H1 (cell line): Measurements from ENCODE around the gene ZBP1. TPM values are rescaled to one million over a fixed set of nuclear protein-coding genes. Genes with fewer than 3 reads are reported as not detected.

Source experiments
- CTCF ChIA-PET: fragments of 300-600 bp; sonication (Branson Sonifier 250); formaldehyde crosslinking; loops from one replicate; lab custom pipeline; 2021; ENCODE audit not compliant: partially characterized antibody; lab: Charles Lee
- POLR2A ChIA-PET: fragments of 300-600 bp; sonication (Branson Sonifier 250); formaldehyde crosslinking; loops from one replicate; lab custom pipeline; 2021; ENCODE audit warnings: inconsistent platforms; ENCODE audit not compliant: partially characterized antibody; lab: Charles Lee
- DNase-seq, 2 experiments: peaks; one replicate each; pipeline versions ENCODE4 v3.0.0 to v3.0.0-alpha.2; 2010 to 2022; ENCODE audit warnings: low spot score in 2 of 2, low read depth in 1 of 2, mixed read lengths in 1 of 2
- FAIRE-seq: peaks from 2 replicates; lab custom pipeline; 2011; peaks lifted over from hg19 to GRCh38; lab: Jason Lieb, UNC
- H2AFZ ChIP-seq: 2 replicates; pipeline ENCODE4 v1.8.1; 2012; ENCODE audit warnings: low read length, inconsistent platforms
- H2AK5ac ChIP-seq: 2 replicates; pipeline ENCODE4 v1.6.1; 2013; ENCODE audit warnings: low read depth, low read length
- H2BK120ac ChIP-seq: replicated peaks from 2 replicates; pipeline ENCODE3; 2013; ENCODE audit warnings: low read depth, low read length, inconsistent platforms
- H2BK12ac ChIP-seq: 2 replicates; pipeline ENCODE4 v1.6.1; 2013; ENCODE audit warnings: low read depth, low read length
- H2BK15ac ChIP-seq: 2 replicates; pipeline ENCODE4 v1.6.1; 2013; ENCODE audit warnings: low read length
- H2BK20ac ChIP-seq: 2 replicates; pipeline ENCODE4 v1.6.1; 2013; ENCODE audit warnings: low read length
- H2BK5ac ChIP-seq: 2 replicates; pipeline ENCODE4 v1.6.1; 2013; ENCODE audit warnings: low read depth, low read length
- H3K14ac ChIP-seq: 2 replicates; pipeline ENCODE4 v1.6.1; 2013; ENCODE audit warnings: inconsistent platforms; ENCODE audit not compliant: insufficient read length
- H3K18ac ChIP-seq: 2 replicates; pipeline ENCODE4 v1.6.1; 2013; ENCODE audit warnings: low read length; ENCODE audit errors: extremely low read depth
- H3K23ac ChIP-seq: 2 replicates; pipeline ENCODE4 v1.6.1; 2013; ENCODE audit warnings: inconsistent platforms; ENCODE audit not compliant: insufficient read length
- H3K23me2 ChIP-seq: 2 replicates; pipeline ENCODE4 v1.6.1; 2013; ENCODE audit warnings: low read depth, low read length
- H3K27ac ChIP-seq: 2 replicates; pipeline ENCODE4 v1.6.1; 2011; ENCODE audit warnings: low read depth, low read length, inconsistent platforms
- H3K27me3 ChIP-seq, 4 experiments: replicated peaks in 1 of 4; 1 replicate in 1 of 4; 2 replicates in 3 of 4; pipeline versions ENCODE4 v1.6.1 to v1.8.1; 2011 to 2013; ENCODE audit warnings: low read length in 3 of 4, mild to moderate bottlenecking in 3 of 4, inconsistent platforms in 2 of 4, mixed read lengths in 2 of 4, moderate library complexity in 1 of 4; ENCODE audit not compliant: control insufficient read depth in 3 of 4, insufficient read depth in 3 of 4; ENCODE audit errors: extremely low read depth in 1 of 4
- H3K36me3 ChIP-seq, 4 experiments: 2 replicates each; pipeline versions ENCODE4 v1.6.1 to v1.8.1; 2011 to 2013; ENCODE audit warnings: mild to moderate bottlenecking in 4 of 4, low read length in 3 of 4, moderate library complexity in 2 of 4, control low read depth in 1 of 4, inconsistent platforms in 1 of 4; ENCODE audit not compliant: insufficient read depth in 4 of 4, control insufficient read depth in 2 of 4
- H3K4ac ChIP-seq: replicated peaks from 2 replicates; pipeline ENCODE3; 2013; ENCODE audit warnings: low read length, low read depth, mixed read lengths, inconsistent platforms; ENCODE audit not compliant: insufficient read length
- H3K4me1 ChIP-seq, 4 experiments: replicated peaks in 1 of 4; 1 replicate in 1 of 4; 2 replicates in 3 of 4; pipeline versions ENCODE4 v1.6.1 to v1.8.1; 2011 to 2013; ENCODE audit warnings: low read length in 3 of 4, inconsistent platforms in 2 of 4, mixed read lengths in 1 of 4; ENCODE audit not compliant: insufficient read depth in 4 of 4, control insufficient read depth in 3 of 4
- H3K4me2 ChIP-seq, 2 experiments: 2 replicates each; pipeline versions ENCODE4 v1.6.1 to v1.8.1; 2011 to 2013; ENCODE audit warnings: low read depth in 2 of 2, low read length in 2 of 2, control low read depth in 1 of 2, inconsistent platforms in 1 of 2, mild to moderate bottlenecking in 1 of 2; ENCODE audit not compliant: insufficient read depth in 1 of 2
- H3K4me3 ChIP-seq, 4 experiments: fragments of 200-600, 300-600 bp in 1 of 4; sonication (generic), shearing (Covaris generic), sonication (Bioruptor Twin) in 1 of 4; 2 replicates each; pipeline versions ENCODE4 v1.5.1 to v1.8.1; 2011 to 2016; ENCODE audit warnings: low read length in 4 of 4, low read depth in 3 of 4, control low read depth in 2 of 4, inconsistent platforms in 2 of 4, mild to moderate bottlenecking in 2 of 4, mixed read lengths in 1 of 4, moderate library complexity in 1 of 4; ENCODE audit not compliant: insufficient read depth in 2 of 4; ENCODE audit errors: extremely low read depth in 1 of 4
- H3K56ac ChIP-seq: replicated peaks from 2 replicates; pipeline ENCODE3; 2013; ENCODE audit warnings: low read depth, mild to moderate bottlenecking, mixed read lengths, low read length, inconsistent platforms; ENCODE audit not compliant: insufficient read length
- H3K79me1 ChIP-seq: 2 replicates; pipeline ENCODE4 v1.6.1; 2013; ENCODE audit warnings: low read depth, low read length, control low read depth
- H3K79me2 ChIP-seq, 2 experiments: 2 replicates each; pipeline versions ENCODE4 v1.6.1 to v1.8.1; 2012 to 2013; ENCODE audit warnings: low read length in 2 of 2, mild to moderate bottlenecking in 2 of 2, inconsistent platforms in 1 of 2; ENCODE audit not compliant: insufficient read depth in 2 of 2, control insufficient read depth in 1 of 2
- H3K9ac ChIP-seq, 4 experiments: replicated peaks in 1 of 4; 1 replicate in 1 of 4; 2 replicates in 3 of 4; pipeline versions ENCODE4 v1.6.1 to v1.8.1; 2011 to 2013; ENCODE audit warnings: low read depth in 3 of 4, low read length in 3 of 4, control low read depth in 2 of 4, mild to moderate bottlenecking in 2 of 4, moderate library complexity in 2 of 4, inconsistent platforms in 1 of 4; ENCODE audit errors: extremely low read depth in 1 of 4
- H3K9me3 ChIP-seq, 2 experiments: 2 replicates each; pipeline versions ENCODE4 v1.6.1 to v1.8.1; 2012 to 2013; ENCODE audit warnings: mild to moderate bottlenecking in 2 of 2, moderate library complexity in 2 of 2, control low read depth in 1 of 2, inconsistent platforms in 1 of 2, low read depth in 1 of 2, low read length in 1 of 2, mixed read lengths in 1 of 2; ENCODE audit not compliant: insufficient read depth in 2 of 2
- H4K20me1 ChIP-seq, 2 experiments: replicated peaks in 1 of 2; 2 replicates each; pipeline versions ENCODE3 to v1.8.1; 2011 to 2013; ENCODE audit warnings: inconsistent platforms in 2 of 2, low read length in 2 of 2, mild to moderate bottlenecking in 1 of 2; ENCODE audit not compliant: insufficient read depth in 2 of 2, control insufficient read depth in 1 of 2
- H4K5ac ChIP-seq: 2 replicates; pipeline ENCODE4 v1.6.1; 2013; ENCODE audit warnings: low read length, low read depth, mixed read lengths, inconsistent platforms; ENCODE audit not compliant: insufficient read length
- H4K8ac ChIP-seq: 2 replicates; pipeline ENCODE4 v1.8.0; 2013; ENCODE audit warnings: mild to moderate bottlenecking, moderate library complexity, low read length, inconsistent platforms; ENCODE audit not compliant: insufficient read depth; ENCODE audit errors: extremely low read depth
- H4K91ac ChIP-seq: replicated peaks from 2 replicates; pipeline ENCODE3; 2013; ENCODE audit warnings: low read length, mixed read lengths, inconsistent platforms; ENCODE audit not compliant: insufficient read length
- BCL11A ChIP-seq, 2 experiments: IDR thresholded peaks; one replicate each; pipeline ENCODE4 v1.6.1; 2011; ENCODE audit warnings: low read depth in 2 of 2, low read length in 2 of 2, mild to moderate bottlenecking in 2 of 2
- CTBP2 ChIP-seq: IDR thresholded peaks from 2 replicates; pipeline ENCODE4 v1.7.0; 2011; ENCODE audit warnings: borderline replicate concordance, mild to moderate bottlenecking, moderate library complexity, mixed read lengths, low read length; ENCODE audit not compliant: insufficient read depth, insufficient read length
- HDAC2 ChIP-seq, 2 experiments: fragments of 300-600 bp in 1 of 2; sonication (generic) in 1 of 2; IDR thresholded peaks; 2 replicates each; pipeline ENCODE4 v1.6.1; 2011 to 2012; ENCODE audit warnings: low read depth in 2 of 2, low read length in 2 of 2, mild to moderate bottlenecking in 2 of 2, moderate library complexity in 2 of 2, borderline replicate concordance in 1 of 2, inconsistent platforms in 1 of 2
- KDM5A ChIP-seq: fragments of 200-600 bp; IDR thresholded peaks from 2 replicates; pipeline ENCODE4 v1.7.1; 2012; ENCODE audit warnings: mild to moderate bottlenecking, low read length, inconsistent platforms, mixed read lengths
- RNF2 ChIP-seq: fragments of 200-900, 300-1000 bp; sonication (generic); IDR thresholded peaks from 2 replicates; pipeline ENCODE4 v1.7.1; 2016; ENCODE audit warnings: borderline replicate concordance, low read depth, mild to moderate bottlenecking, antibody characterized with exemption, low read length; ENCODE audit not compliant: poor library complexity, severe bottlenecking; ENCODE audit errors: missing control alignments
- SP1 ChIP-seq: IDR thresholded peaks from 2 replicates; pipeline ENCODE4 v1.6.1; 2011; ENCODE audit warnings: low read depth, low read length
- SP2 ChIP-seq: IDR thresholded peaks from 2 replicates; pipeline ENCODE4 v1.6.1; 2012; ENCODE audit warnings: mild to moderate bottlenecking, low read length, inconsistent platforms
- SRF ChIP-seq: IDR thresholded peaks from 2 replicates; pipeline ENCODE4 v1.6.1; 2011; ENCODE audit warnings: mild to moderate bottlenecking, low read depth, low read length, moderate library complexity
- TCF12 ChIP-seq: IDR thresholded peaks from 2 replicates; pipeline ENCODE4 v1.6.1; 2011; ENCODE audit warnings: low read depth, mild to moderate bottlenecking, low read length
- ZNF274 ChIP-seq: IDR thresholded peaks from 2 replicates; pipeline ENCODE4 v1.7.0; 2012; ENCODE audit warnings: low read length, borderline replicate concordance; ENCODE audit errors: extremely low read depth
- WGBS, 2 experiments: shearing (Covaris generic) in 1 of 2; methylation state at CpG; one replicate each; pipeline versions ENCODE4 v1.1.6 to v1.1.7; 2013 to 2015; ENCODE audit warnings: low lambda C conversion rate in 2 of 2, mixed read lengths in 2 of 2, inconsistent platforms in 1 of 2, low coverage in 1 of 2, missing lambda C conversion rate in 1 of 2; ENCODE audit not compliant: insufficient replicate concordance in 2 of 2, insufficient coverage in 1 of 2, insufficient read length in 1 of 2; ENCODE audit errors: extremely low coverage in 1 of 2, missing lambda C conversion rate in 1 of 2; 5-methylcytosine and 5-hydroxymethylcytosine counted together
- polyA plus RNA-seq, 7 experiments: library from polyadenylated mRNA; depleted of rRNA in 3 of 7; stranded (reverse) in 5 of 7; unstranded in 2 of 7; fragments of >200 nt in 5 of 7; fragments of 200-250 nt in 2 of 7; gene quantifications; 1 replicate in 5 of 7; 2 replicates in 1 of 7; 4 replicates in 1 of 7; pipeline versions ENCODE4 v1.2.1 to v1.2.3, GENCODE V29; 2011 to 2013; ENCODE audit warnings: missing spikeins in 2 of 7, mixed read lengths in 2 of 7
- total RNA-seq: library from RNA; stranded (reverse); fragmentation: NEBNext Ultra II Directional; extraction: Animal tissue kit (Norgen Biotek cat#: 25700); gene quantifications from 2 replicates; pipeline ENCODE4 v1.2.1, GENCODE V29; 2021

Gene ZBP1
- total and polyA plus RNA-seq, 2 of the 8 experiments (the other 6 are each of a cell fraction or from before 2014, with no cell fraction given) = not detected

- Histone ChIP-seq H2BK12ac (no peak overlapping the region), H2BK15ac (no peak overlapping the region), H4K5ac (no peak overlapping the region), H3K9ac (no peak overlapping the region), H3K9me3 (no peaks in the 10 kb centered on the region), H2BK20ac (no peak overlapping the region), H3K27ac (no peak overlapping the region), H3K18ac (no peak overlapping the region), H3K56ac (no peak overlapping the region), H3K23ac (no peak overlapping the region), H3K14ac (no peak overlapping the region), H3K4ac (no peak overlapping the region), H3K4me1 (no peaks in the 10 kb centered on the region; a peak in 1 of 7 replicates), H3K23me2 (no peaks in the 10 kb centered on the region), H3K79me2 (no peaks in the 10 kb centered on the region), H2BK120ac (no peak overlapping the region), H4K8ac (no peak overlapping the region), H3K4me3 (no peak overlapping the region), H3K36me3 (no peaks in the 10 kb centered on the region), H2AK5ac (no peak overlapping the region), H3K27me3 (no peaks in the 10 kb centered on the region), H3K79me1 (no peaks in the 10 kb centered on the region), H2BK5ac (no peak overlapping the region), H3K4me2 (no peak overlapping the region), H2AFZ (no peak overlapping the region), H4K91ac (no peak overlapping the region), H4K20me1 (no peaks in the 10 kb centered on the region)
- FAIRE-seq (no peak), DNase-seq (no peak)
- ChIA-PET POLR2A (no interaction called here), CTCF (interaction anchor here (0.8 to 10.7 kb wide), 12 partner anchors 9 to 618 kb away, joined by 3 to 194 read pairs (median 6); no protein-coding TSS in a partner anchor)
- WGBS, 2 experiments = 85% methylated on average over 14 of the region's 15 CpGs; no CpG with 5 or more reads in 1 of the 2 experiments
- TF ChIP-seq TCF12 (no peak), SP2 (no peak), RNF2 (no peak), HDAC2 (IDR thresholded peaks at IDR 0.05; ENCODE audit: borderline replicate concordance in 1 of 2, low read depth in 2 of 2, low read length in 2 of 2) (no peak), SP1 (no peak), ZNF274 (no peak), CTBP2 (no peak), BCL11A (IDR thresholded peaks at IDR 0.05; ENCODE audit: low read depth in 2 of 2, low read length in 2 of 2) (no peak), SRF (no peak), KDM5A (no peak)
Measured at GRCh38 chr20:57591289-57592229, 28.7 kb downstream of the ZBP1 start.
